ENCODE results near the gene SOX1. TPM values are rescaled to one million over a fixed set of nuclear protein-coding genes. Genes with fewer than 3 reads are reported as not detected.

SOX1 gene
- total and polyA plus RNA-seq, 10 of the 15 experiments (the other 5 are each of a cell fraction or from before 2014, with no cell fraction given), result not detected

DNA sequence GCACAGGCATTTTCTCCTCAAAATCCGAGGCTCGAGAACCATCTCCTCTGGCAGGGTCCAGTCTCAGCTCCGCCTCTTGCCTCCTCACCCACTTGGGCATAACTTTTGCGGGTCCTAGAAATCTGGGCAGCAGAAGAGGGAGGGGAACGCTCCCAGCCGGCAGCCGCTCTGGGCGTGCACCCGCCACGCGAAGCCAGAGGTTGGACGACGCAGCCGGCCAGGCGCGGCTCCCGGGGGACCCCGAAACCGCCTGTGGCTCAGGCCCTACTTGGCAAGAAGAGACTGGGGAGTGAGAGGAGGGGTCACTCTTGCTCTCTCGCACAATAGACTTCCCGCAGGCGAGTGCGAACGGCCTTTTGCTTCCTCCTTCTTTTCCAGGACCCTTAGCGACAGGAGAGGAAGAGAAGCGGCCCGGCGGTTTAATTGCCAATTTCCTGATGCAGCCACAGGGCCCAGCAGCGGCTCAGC is 6.0 kb upstream of the SOX1 start:
- Histone ChIP-seq H2AFZ (ENCODE audit: control insufficient read depth, low read depth, low read length) (no peak overlapping the region), H4K20me1 (ENCODE audit: control insufficient read depth, insufficient read depth) (no peaks in the 10 kb centered on the region), H3K9me3 (replicated peaks; ENCODE audit: control insufficient read depth, insufficient read depth, low read length) (no peaks in the 10 kb centered on the region; the same call in 2 of the 3 replicates), H3K27ac (ENCODE audit: control insufficient read depth, insufficient read depth) (no peak overlapping the region), H3K4me2 (ENCODE audit: control insufficient read depth, insufficient read depth) (no peak overlapping the region), H3K36me3 (ENCODE audit: control insufficient read depth in 2 of 2, insufficient read depth in 2 of 2, low read length in 1 of 2) (no peaks in the 10 kb centered on the region), H3K4me1 (ENCODE audit: control insufficient read depth, insufficient read depth, low read length) (no peaks in the 10 kb centered on the region), H3K27me3 (replicated peaks in 1 of 2; ENCODE audit: control insufficient read depth in 2 of 2, insufficient read depth in 2 of 2, low read length in 1 of 2) (no peaks in the 10 kb centered on the region; a peak in 1 of 4 replicates), H3K9ac (ENCODE audit: control insufficient read depth, insufficient read depth, low read length) (no peak overlapping the region), H3K79me2 (ENCODE audit: control insufficient read depth, insufficient read depth, low read length) (no peaks in the 10 kb centered on the region), H3K4me3 (no peak overlapping the region)
- POLR2A ChIA-PET, result no interaction called here
- 40% methylated on average over 29 of the region's 29 CpGs for whole genome bisulfite sequencing (ENCODE audit: insufficient coverage, insufficient replicate concordance, low lambda C conversion rate, missing lambda C conversion rate)
- DNase-seq (ENCODE audit: low read depth, low spot score) (no peak), FAIRE-seq (no peak), ATAC-seq (no peak)
- TF ChIP-seq SPI1 (IDR thresholded peaks at IDR 0.05; ENCODE audit: borderline replicate concordance, insufficient read depth, low read depth, low read length) (no peak), CHD4 (IDR thresholded peaks at IDR 0.05) (no peak), POLR2AphosphoS5 (IDR thresholded peaks at IDR 0.05; ENCODE audit: low read length) (no peak), ZNF274 (IDR thresholded peaks at IDR 0.05; ENCODE audit: insufficient read depth, insufficient read length) (no peak), RB1 (IDR thresholded peaks at IDR 0.05; ENCODE audit: borderline replicate concordance) (no peak), SIX5 (IDR thresholded peaks at IDR 0.05; ENCODE audit: low read depth, low read length, severe bottlenecking) (no peak), FOS (IDR thresholded peaks at IDR 0.05; ENCODE audit: borderline replicate concordance, extremely low read depth, insufficient read length) (no peak), TCF3 (IDR thresholded peaks at IDR 0.05; ENCODE audit: borderline replicate concordance, insufficient read depth, low read depth, low read length) (no peak)
- TF ChIP-seq, protein P1, sequence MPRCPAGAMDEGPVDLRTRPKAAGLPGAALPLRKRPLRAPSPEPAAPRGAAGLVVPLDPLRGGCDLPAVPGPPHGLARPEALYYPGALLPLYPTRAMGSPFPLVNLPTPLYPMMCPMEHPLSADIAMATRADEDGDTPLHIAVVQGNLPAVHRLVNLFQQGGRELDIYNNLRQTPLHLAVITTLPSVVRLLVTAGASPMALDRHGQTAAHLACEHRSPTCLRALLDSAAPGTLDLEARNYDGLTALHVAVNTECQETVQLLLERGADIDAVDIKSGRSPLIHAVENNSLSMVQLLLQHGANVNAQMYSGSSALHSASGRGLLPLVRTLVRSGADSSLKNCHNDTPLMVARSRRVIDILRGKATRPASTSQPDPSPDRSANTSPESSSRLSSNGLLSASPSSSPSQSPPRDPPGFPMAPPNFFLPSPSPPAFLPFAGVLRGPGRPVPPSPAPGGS (IDR thresholded peaks at IDR 0.05; ENCODE audit: borderline replicate concordance, insufficient read depth, low read depth, low read length, poor library complexity, severe bottlenecking), result no peak
- TF ChIP-seq, protein P2, sequence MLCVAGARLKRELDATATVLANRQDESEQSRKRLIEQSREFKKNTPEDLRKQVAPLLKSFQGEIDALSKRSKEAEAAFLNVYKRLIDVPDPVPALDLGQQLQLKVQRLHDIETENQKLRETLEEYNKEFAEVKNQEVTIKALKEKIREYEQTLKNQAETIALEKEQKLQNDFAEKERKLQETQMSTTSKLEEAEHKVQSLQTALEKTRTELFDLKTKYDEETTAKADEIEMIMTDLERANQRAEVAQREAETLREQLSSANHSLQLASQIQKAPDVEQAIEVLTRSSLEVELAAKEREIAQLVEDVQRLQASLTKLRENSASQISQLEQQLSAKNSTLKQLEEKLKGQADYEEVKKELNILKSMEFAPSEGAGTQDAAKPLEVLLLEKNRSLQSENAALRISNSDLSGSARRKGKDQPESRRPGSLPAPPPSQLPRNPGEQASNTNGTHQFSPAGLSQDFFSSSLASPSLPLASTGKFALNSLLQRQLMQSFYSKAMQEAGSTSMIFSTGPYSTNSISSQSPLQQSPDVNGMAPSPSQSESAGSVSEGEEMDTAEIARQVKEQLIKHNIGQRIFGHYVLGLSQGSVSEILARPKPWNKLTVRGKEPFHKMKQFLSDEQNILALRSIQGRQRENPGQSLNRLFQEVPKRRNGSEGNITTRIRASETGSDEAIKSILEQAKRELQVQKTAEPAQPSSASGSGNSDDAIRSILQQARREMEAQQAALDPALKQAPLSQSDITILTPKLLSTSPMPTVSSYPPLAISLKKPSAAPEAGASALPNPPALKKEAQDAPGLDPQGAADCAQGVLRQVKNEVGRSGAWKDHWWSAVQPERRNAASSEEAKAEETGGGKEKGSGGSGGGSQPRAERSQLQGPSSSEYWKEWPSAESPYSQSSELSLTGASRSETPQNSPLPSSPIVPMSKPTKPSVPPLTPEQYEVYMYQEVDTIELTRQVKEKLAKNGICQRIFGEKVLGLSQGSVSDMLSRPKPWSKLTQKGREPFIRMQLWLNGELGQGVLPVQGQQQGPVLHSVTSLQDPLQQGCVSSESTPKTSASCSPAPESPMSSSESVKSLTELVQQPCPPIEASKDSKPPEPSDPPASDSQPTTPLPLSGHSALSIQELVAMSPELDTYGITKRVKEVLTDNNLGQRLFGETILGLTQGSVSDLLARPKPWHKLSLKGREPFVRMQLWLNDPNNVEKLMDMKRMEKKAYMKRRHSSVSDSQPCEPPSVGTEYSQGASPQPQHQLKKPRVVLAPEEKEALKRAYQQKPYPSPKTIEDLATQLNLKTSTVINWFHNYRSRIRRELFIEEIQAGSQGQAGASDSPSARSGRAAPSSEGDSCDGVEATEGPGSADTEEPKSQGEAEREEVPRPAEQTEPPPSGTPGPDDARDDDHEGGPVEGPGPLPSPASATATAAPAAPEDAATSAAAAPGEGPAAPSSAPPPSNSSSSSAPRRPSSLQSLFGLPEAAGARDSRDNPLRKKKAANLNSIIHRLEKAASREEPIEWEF (IDR thresholded peaks at IDR 0.05; ENCODE audit: insufficient replicate concordance, low read depth, low read length), result no peak
- no TSS peak for BruUV-seq (replicated peaks)
- in situ Hi-C loops (cut with MboI), result no loop called here
- intact Hi-C loops (cut with micrococcal nuclease; ENCODE audit: unreplicated experiment), result no loop called here
- CTCF ChIA-PET, result no interaction called here
- RAD21 ChIA-PET (ENCODE audit: unreplicated experiment), result no interaction called here
- SMC1A ChIA-PET (ENCODE audit: uncharacterized antibody, unreplicated experiment), result no interaction called here
